G401.6 (cell line): ENCODE measurements around the gene ZDHHC19.
"Not testable (repeated sequence)": the region's sequence is repeated elsewhere in the genome, so short reads cannot be mapped to it uniquely, and the experiment has no call there.

Experiments used
- FAIRE-seq: peaks from 2 replicates; lab custom pipeline; 2012; peaks lifted over from hg19 to GRCh38; lab: Jason Lieb, UNC

The ZDHHC19 gene

GRCh38 chr3:196222876-196223595 lies 11.8 kb upstream of the ZDHHC19 start:
- FAIRE-seq, result no peak

- no peak for FAIRE-seq
Observed at GRCh38 chr3:196220991-196221390, 9.8 kb upstream of the ZDHHC19 start.

DNA sequence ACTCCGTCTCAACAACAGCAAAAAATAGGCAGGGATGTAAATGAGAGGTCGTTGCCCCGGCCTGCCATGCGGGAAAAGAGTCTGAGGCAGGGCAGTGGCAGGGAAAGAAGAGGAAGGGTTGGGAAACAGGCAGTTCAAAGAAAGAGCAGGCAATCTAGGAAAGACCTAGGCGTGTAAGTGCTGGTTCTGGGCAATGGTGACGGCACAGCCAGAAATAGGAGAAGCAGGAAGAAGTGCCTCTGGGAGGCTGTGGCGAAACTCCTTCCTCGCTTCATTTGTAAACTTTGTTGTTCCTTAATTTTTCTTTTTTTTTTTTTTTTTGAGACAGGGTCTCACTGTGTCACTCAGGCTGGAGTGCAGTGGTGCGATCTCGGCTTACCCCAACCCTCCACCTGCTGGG lies 9.4 kb upstream of the ZDHHC19 start:
- FAIRE-seq, result no peak

- FAIRE-seq, result no peak
Observed at GRCh38 chr3:196219970-196220311, 8.7 kb upstream of the ZDHHC19 start.

- FAIRE-seq, result no peak
Observed at GRCh38 chr3:196219194-196219969, 8.2 kb upstream of the ZDHHC19 start.

DNA sequence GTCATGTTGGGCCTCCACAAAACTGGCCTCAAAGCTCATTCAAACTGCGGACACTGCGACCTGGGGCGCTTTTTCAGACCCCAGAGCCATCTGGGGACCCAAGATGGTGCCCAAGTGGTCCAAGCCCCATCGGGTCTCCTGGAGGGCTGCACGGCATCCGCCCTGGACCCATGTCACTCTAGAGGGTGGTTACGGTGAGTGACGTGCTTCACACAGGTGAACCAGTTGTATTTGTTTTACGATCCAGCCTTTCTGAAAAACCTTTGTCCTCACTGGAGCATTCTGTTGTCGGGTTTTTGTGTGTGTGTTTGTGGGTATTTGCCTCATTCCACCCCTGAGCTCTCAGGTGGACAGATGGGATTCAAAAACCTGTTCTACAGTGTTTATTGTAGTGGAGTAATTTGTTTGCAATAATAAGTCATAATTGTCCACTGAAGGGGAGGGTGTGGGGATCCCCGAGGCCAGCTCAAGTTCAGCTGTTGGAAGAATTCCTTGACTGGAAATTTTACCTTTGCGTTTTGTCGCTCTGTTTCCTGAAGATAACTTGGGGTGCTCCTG lies 7.0 kb upstream of the ZDHHC19 start:
- FAIRE-seq, result no peak

DNA sequence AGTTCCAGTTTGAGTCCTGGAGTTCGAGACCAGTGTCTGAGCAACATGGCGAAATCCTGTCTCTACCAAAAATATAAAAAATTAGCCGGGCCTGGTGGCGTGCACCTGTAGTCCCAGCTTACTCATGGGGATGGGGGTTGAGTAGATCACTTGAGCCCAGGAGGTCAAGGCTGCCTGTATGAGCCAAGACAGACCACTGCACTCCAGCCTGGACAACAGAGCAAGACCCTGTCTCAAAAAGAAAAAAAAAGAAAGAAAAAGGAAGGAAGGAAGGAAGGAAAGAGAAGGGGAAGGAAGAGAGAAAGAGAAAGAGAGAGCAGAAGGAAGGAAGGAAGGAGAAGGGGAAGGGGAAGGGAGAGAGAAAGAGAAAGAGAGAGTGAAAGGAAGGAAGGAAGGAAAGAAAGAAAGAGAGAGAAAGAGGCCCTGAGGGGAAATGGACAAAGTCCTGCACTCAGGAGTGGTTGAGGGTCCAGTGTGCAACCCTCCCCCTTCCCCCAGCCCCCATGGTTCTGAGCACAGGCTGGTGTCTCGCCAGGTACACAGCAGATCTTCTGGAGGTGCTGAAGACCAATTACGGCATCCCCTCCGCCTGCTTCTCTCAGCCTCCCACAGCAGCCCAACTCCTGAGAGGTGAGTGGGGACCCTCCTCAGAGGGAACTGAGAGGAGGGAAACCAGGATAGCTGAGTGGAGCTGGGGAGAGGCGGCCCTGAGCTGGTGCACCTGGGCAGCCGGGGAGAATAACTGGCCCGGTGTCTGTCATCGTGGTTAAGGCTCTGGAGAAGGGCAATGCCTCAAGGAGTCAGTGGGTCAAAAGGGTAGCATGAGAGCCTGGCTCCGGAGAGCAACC lies 6.3 kb upstream of the ZDHHC19 start:
- FAIRE-seq, result no peak

DNA sequence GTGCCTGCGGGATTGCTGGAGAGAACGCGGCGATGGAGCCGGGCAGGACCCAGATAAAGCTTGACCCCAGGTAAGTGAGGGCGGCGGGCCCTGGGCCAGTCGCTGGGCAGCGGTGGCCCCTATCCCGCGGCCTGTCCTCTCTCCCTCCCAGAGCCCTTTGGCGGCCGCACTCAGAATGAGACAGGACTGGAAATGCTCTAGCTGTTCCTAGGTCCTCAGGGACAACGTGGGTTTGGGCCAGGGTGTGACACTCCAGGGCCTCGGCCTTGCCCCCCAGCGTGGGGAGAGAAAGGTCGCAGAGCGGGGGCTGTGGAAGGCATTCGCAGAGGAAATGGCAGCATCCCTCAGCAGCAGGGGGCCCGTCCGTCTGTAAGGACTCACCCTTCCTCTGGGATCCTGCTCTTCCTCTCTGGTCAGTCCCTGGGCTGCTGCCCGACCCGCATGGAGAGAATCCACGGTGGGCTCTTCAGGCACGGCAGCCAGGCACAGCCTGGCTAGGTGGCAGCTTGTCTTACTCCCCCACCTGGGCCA lies 5.5 kb upstream of the ZDHHC19 start:
- no peak for FAIRE-seq

DNA sequence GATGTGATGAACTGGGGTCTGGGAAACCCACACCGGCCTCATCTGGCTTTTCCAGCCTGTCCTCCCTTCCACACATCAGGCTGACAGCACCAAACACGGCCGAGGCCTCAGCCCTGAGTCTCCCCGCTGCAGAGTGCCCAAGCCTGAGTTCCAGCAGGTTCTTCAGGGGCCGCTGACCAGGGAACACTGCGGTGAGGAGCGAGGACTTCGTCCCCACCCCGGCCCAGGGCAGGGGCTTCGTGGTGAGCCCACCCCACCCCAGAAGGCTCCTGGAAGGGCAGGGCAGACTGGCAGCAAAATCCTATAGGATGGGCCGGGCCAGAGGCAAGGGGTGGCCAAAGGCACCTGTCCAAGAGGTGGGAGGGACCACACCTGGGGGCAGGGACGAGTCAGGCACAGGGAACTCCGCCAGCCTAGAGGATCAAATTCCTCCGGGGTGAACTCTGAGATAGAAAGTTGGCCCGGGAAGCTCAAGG lies 4.9 kb upstream of the ZDHHC19 start, which contains the start of gene SLC51A:
SLC51A (plus strand) TSS at position 446 of the 476 bp plus-strand sequence. CDS start 179 bp downstream, outside the sequence.
- no peak for FAIRE-seq

DNA sequence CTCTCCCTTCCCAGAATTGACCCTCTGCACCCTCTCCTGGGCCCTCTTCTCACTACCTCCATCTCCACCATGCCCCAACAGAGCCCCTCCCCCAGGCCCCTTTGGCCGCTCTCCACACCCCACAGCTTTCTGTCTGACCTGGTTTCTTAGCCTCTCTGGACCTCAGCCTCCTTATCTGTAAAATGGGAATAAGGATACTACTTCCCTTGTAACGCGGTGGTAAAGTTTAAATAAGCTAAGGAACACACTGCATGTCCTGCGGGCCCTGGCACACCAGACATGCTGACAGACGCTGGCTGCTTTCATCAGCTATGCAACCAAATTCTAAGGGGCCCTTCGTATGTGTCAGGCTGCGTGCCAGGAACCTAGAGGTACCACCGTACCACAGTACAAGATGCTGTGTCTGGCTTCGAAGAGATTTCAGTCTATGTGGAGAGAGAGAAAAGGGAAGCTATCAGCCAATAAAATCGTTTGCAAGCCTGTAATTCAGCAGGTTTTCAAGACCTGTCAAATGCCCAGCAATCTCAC lies 4.4 kb upstream of the ZDHHC19 start:
- no peak for FAIRE-seq

DNA sequence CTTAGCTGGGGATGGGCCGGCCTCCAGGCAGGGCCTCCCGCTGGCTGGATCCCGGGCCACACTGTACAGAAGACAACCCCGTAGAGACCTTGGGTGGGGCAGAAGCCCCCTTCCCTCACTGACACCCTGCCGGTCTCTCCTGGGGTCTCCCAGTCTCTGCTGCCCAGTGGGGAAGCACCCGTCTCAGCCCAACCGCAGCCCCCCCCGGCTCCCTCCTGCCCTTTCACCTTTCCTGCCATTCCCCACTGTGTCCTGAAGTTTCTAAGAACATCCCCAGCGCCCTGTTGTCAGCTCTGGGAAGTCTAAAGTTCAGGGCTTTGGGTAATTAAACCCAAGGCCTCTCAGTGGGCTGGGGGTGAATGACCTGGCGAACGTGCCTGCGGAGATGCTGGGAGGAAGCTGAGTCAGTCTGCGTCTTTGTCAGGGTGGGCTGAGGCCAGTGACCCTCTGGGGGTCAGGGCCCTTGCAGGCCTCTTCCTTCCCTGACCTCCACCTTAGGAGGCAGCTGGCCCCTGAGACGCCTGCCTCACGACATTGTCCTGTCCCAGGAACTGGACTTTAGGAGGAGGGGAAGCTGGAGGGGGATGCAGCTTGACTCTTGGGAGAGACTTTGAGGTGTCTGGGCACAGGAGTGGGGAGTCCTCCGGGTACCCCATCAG lies 3.7 kb upstream of the ZDHHC19 start:
- FAIRE-seq, result no peak

GRCh38 chr3:196209944-196210672 lies 1.1 kb downstream of the ZDHHC19 start:
- not testable (repeated sequence) for FAIRE-seq

GRCh38 chr3:196208942-196209695 lies 2.1 kb downstream of the ZDHHC19 start:
- no peak for FAIRE-seq

GRCh38 chr3:196207833-196208607 lies 3.2 kb downstream of the ZDHHC19 start:
- no peak for FAIRE-seq

GRCh38 chr3:196207159-196207832 lies 3.9 kb downstream of the ZDHHC19 start:
- FAIRE-seq, result no peak

DNA sequence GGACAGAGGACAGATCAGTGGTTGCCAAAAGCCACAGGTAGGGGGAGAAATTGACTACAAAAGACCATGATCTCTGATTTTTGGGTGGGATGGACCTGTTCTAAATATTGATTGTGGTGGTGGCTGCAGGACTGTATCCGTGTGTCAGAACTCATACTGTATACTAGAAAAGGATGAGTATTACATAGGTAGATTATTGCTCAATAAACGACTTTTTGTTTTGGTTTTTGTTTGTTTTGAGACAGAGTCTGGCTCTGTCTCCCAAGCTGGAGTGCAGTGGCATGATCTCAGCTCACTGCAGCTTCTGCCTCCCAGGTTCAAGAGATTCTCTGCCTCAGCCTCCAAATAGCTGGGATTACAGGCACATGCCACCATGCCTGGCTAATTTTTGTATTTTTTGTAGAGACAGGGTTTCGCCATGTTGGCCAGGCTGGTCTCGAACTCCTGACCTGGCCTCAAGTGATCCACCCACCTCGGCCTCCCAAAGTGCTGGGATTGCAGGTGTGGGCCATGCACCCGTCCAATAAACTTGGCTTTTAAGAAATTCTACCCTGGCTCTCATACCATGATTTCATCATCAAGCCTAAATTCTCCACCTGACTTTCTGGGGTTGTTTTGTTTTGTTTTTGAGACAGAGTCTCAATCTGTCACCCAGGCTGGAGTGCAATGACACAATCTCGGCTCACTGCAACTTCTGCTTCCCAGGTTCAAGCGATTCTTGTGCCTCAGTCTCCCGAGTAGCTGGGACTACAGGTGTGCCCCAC lies 5.6 kb downstream of the ZDHHC19 start:
- not testable (repeated sequence) for FAIRE-seq

DNA sequence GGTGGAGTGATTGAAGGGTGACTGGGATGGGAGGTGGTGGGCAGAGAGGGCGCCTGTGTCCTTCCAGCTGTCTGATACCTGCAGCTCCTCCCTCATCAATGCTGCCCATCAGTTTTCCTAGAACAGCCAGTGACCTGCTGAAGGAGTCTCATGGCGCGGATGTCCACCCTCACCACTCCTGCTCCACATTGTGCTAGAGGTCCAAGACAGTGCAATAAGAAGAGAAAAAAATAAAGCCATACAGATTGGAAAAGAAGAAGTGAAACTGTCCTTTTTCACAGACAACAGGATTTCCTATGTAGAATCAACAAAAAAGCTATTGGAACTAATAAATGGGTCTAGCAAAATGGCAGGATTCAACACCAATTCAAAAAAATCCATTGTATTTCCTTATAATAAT lies 7.4 kb downstream of the ZDHHC19 start:
- no peak for FAIRE-seq

GRCh38 chr3:196202516-196202970 lies 8.7 kb downstream of the ZDHHC19 start:
- no peak for FAIRE-seq
